DND-41 (cell line): ENCODE results near the gene CDK2AP2.

ENCODE experiments used
- ATAC-seq: fragments of 200-7000 bp; cut with Tn5 transposase; 3 replicates; pipeline ENCODE4 v1.9.1; 2021; ENCODE audit warnings: low read depth; ENCODE audit not compliant: insufficient read depth
- DNase-seq: peaks from one replicate; pipeline ENCODE4 v3.0.0-alpha.2; 2020
- H2AFZ ChIP-seq: 2 replicates; pipeline ENCODE4 v1.6.0; 2012; ENCODE audit warnings: low read depth, low read length
- H3K27ac ChIP-seq: 2 replicates; pipeline ENCODE4 v1.5.1; 2012; ENCODE audit warnings: low read length, inconsistent platforms
- H3K27me3 ChIP-seq: fragments of 200-600 bp; sonication (generic); 2 replicates; pipeline ENCODE4 v1.6.0; 2012; ENCODE audit warnings: low read length, mild to moderate bottlenecking, inconsistent platforms; ENCODE audit not compliant: insufficient read depth, poor library complexity
- H3K36me3 ChIP-seq: 2 replicates; pipeline ENCODE4 v1.5.1; 2012; ENCODE audit warnings: low read length, inconsistent platforms; ENCODE audit not compliant: insufficient read depth
- H3K4me1 ChIP-seq: 2 replicates; pipeline ENCODE4 v1.5.1; 2012; ENCODE audit warnings: mild to moderate bottlenecking, low read length; ENCODE audit not compliant: insufficient read depth
- H3K4me2 ChIP-seq: 2 replicates; pipeline ENCODE4 v1.6.0; 2012; ENCODE audit warnings: mild to moderate bottlenecking, moderate library complexity, low read length, inconsistent platforms; ENCODE audit not compliant: insufficient read depth
- H3K4me3 ChIP-seq, 2 experiments: fragments of 200-600 bp in 1 of 2; shearing (Covaris generic) in 1 of 2; 2 replicates each; pipeline ENCODE4 v1.5.1; 2012 to 2016; ENCODE audit warnings: inconsistent platforms in 2 of 2, low read length in 2 of 2, mild to moderate bottlenecking in 2 of 2, low read depth in 1 of 2, moderate library complexity in 1 of 2
- H3K79me2 ChIP-seq: 2 replicates; pipeline ENCODE4 v1.6.0; 2012; ENCODE audit warnings: low read length, inconsistent platforms; ENCODE audit not compliant: insufficient read depth
- H3K9ac ChIP-seq: 2 replicates; pipeline ENCODE4 v1.6.0; 2012; ENCODE audit warnings: low read depth, mild to moderate bottlenecking, inconsistent platforms, low read length, moderate library complexity
- H3K9me3 ChIP-seq: 2 replicates; pipeline ENCODE4 v1.5.1; 2012; ENCODE audit warnings: low read length, moderate library complexity, mild to moderate bottlenecking, inconsistent platforms; ENCODE audit not compliant: insufficient read depth, severe bottlenecking
- H4K20me1 ChIP-seq: 2 replicates; pipeline ENCODE4 v1.6.0; 2012; ENCODE audit warnings: low read length; ENCODE audit not compliant: insufficient read depth
- CTCF ChIP-seq: IDR thresholded peaks from 2 replicates; pipeline ENCODE4 v1.5.1; 2012; ENCODE audit warnings: borderline replicate concordance, low read length, moderate library complexity, mild to moderate bottlenecking; ENCODE audit not compliant: poor library complexity, severe bottlenecking; ENCODE audit errors: extremely low read depth
- EZH2 ChIP-seq: IDR thresholded peaks from 3 replicates; pipeline ENCODE4 v1.6.1; 2012; ENCODE audit warnings: borderline replicate concordance, low read depth, mild to moderate bottlenecking, moderate library complexity, low read length, inconsistent platforms; ENCODE audit not compliant: severe bottlenecking

The CDK2AP2 gene

DNA sequence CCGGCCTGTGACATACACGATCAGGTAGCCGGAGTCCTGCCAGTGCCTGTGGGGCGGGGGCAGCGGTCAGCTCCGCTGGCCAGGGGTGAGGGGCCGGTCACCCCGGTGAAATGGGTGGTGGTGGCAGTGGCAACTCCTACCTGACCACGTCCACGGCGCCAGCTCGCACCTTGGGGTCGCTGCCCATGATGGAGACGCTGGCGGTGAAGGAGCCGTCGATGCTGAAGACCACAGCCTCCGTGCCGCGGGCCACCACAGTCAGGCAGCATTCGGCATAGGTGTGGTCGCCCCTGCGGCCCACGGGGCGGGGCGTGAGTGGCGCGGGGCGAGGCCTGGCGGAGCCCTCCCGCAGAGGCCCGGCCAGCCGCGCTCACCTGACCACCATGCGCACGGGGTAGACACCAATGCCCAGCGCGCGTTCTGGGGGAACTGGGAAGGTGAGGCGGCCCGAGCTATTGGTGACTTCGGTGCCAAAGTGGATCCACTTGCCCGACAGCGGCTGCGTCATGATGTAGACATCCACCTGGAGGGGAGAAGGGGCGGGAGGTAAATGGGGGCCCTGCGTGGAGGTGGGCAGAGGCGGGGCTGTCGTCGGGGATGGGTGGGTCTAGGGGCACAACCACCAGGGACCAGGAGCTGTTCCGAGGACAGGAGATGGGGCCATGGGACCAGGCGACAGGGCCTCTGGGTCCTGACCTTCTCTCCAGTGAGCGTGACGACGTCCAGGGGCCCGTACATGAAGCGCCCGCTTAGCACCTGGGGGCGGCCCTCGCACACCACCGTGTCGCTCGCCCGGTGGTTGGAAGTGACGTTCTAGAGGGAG lies 14.2 kb downstream of the CDK2AP2 start:
- TF ChIP-seq CTCF = no peak
- no peak for TF ChIP-seq EZH2
- ATAC-seq (no peak), DNase-seq (no peak)
- no peak overlapping the region for H3K27ac ChIP-seq
- no peaks in the 10 kb centered on the region for H3K79me2 ChIP-seq
- peaks cover 23% of the 10 kb centered on the region for H4K20me1 ChIP-seq
- no peaks in the 10 kb centered on the region for H3K27me3 ChIP-seq
- H3K4me2 ChIP-seq = no peak overlapping the region
- H3K4me1 ChIP-seq = no peaks in the 10 kb centered on the region
- H2AFZ ChIP-seq = no peak overlapping the region
- no peak overlapping the region for H3K9ac ChIP-seq
- H3K36me3 ChIP-seq = peaks cover 95% of the 10 kb centered on the region
- no peak overlapping the region for H3K4me3 ChIP-seq
- no peaks in the 10 kb centered on the region for H3K9me3 ChIP-seq

DNA sequence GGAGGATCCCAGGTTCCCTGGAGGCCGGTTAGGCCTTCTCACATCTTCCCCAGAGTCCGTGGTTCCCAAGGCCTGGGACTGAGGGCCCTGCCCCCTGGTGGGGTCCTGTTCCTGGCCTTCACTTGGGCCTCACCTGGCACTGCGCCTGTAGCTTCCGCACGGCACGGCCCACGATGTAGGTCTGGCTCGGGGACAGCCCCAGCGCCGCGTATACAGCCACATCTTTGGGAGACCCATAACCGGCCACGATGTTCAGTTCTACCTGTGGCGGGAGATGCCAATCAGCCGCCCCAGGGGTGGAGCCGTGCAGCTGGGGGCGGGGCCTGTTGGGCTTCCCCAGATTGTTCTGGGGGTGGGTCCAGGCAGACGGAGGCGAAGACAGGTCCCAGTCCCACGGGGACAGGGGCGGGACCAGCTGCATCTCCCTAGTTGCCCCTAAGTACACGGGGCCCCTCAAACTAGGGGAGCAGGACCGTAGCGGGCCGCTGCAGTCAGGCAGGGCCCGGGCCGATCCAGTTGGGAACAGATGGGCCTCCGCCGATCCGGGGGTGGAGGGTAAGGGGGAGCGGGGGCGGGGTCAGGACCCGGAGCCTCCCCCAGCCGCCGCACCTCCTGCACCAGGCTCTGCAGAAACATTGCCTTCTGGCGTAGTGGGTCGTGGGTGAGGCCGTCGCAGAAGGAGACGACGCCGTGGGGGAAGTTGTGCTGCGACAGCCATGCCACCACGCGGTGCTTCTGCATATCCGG lies 15.0 kb downstream of the CDK2AP2 start:
- ATAC-seq (peak; percentile 23; the same call in 2 of the 3 replicates), DNase-seq (no peak)
- Histone ChIP-seq H3K79me2 (peaks cover 3% of the 10 kb centered on the region), H3K9ac (no peak overlapping the region), H3K27ac (no peak overlapping the region), H3K9me3 (no peaks in the 10 kb centered on the region), H3K4me2 (no peak overlapping the region), H3K27me3 (no peaks in the 10 kb centered on the region), H3K36me3 (peaks cover 95% of the 10 kb centered on the region), H4K20me1 (peaks cover 26% of the 10 kb centered on the region), H2AFZ (no peak overlapping the region), H3K4me3 (no peak overlapping the region), H3K4me1 (no peaks in the 10 kb centered on the region)
- TF ChIP-seq EZH2 (no peak), CTCF (no peak)

- Histone ChIP-seq H3K36me3 (peaks cover 95% of the 10 kb centered on the region), H3K4me2 (no peak overlapping the region)
- no peak for ATAC-seq
Observed at GRCh38 chr11:67492069-67492727, 15.8 kb downstream of the CDK2AP2 start.

More at GRCh38 chr11:67492069-67492727, 15.8 kb downstream of the CDK2AP2 start:
- Histone ChIP-seq H2AFZ (no peak overlapping the region), H3K27me3 (no peaks in the 10 kb centered on the region), H3K27ac (no peak overlapping the region; the same call in 1 of the 2 replicates), H3K4me3 (no peak overlapping the region), H3K9me3 (no peaks in the 10 kb centered on the region), H4K20me1 (peaks cover 32% of the 10 kb centered on the region), H3K79me2 (peaks cover 9% of the 10 kb centered on the region), H3K4me1 (no peaks in the 10 kb centered on the region), H3K9ac (no peak overlapping the region)
- no peak for TF ChIP-seq CTCF
- DNase-seq = no peak
